Stimulated activated CD4-positive, alpha-beta T cell treated with anti-CD3 and anti-CD28 coated beads, TNF-alpha, amount 100 ng/mL, for 1 hour (primary cell): ENCODE results near the gene CGNL1.

Source experiments
- DNase-seq, 3 donors: peaks; one replicate each; pipeline ENCODE4 v3.0.0-alpha.2; 2020; ENCODE audit warnings: low read depth in 3 of 3, low spot score in 1 of 3

The CGNL1 gene, protein sequence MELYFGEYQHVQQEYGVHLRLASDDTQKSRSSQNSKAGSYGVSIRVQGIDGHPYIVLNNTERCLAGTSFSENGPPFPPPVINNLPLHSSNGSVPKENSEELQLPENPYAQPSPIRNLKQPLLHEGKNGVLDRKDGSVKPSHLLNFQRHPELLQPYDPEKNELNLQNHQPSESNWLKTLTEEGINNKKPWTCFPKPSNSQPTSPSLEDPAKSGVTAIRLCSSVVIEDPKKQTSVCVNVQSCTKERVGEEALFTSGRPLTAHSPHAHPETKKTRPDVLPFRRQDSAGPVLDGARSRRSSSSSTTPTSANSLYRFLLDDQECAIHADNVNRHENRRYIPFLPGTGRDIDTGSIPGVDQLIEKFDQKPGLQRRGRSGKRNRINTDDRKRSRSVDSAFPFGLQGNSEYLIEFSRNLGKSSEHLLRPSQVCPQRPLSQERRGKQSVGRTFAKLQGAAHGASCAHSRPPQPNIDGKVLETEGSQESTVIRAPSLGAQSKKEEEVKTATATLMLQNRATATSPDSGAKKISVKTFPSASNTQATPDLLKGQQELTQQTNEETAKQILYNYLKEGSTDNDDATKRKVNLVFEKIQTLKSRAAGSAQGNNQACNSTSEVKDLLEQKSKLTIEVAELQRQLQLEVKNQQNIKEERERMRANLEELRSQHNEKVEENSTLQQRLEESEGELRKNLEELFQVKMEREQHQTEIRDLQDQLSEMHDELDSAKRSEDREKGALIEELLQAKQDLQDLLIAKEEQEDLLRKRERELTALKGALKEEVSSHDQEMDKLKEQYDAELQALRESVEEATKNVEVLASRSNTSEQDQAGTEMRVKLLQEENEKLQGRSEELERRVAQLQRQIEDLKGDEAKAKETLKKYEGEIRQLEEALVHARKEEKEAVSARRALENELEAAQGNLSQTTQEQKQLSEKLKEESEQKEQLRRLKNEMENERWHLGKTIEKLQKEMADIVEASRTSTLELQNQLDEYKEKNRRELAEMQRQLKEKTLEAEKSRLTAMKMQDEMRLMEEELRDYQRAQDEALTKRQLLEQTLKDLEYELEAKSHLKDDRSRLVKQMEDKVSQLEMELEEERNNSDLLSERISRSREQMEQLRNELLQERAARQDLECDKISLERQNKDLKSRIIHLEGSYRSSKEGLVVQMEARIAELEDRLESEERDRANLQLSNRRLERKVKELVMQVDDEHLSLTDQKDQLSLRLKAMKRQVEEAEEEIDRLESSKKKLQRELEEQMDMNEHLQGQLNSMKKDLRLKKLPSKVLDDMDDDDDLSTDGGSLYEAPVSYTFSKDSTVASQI

DNA sequence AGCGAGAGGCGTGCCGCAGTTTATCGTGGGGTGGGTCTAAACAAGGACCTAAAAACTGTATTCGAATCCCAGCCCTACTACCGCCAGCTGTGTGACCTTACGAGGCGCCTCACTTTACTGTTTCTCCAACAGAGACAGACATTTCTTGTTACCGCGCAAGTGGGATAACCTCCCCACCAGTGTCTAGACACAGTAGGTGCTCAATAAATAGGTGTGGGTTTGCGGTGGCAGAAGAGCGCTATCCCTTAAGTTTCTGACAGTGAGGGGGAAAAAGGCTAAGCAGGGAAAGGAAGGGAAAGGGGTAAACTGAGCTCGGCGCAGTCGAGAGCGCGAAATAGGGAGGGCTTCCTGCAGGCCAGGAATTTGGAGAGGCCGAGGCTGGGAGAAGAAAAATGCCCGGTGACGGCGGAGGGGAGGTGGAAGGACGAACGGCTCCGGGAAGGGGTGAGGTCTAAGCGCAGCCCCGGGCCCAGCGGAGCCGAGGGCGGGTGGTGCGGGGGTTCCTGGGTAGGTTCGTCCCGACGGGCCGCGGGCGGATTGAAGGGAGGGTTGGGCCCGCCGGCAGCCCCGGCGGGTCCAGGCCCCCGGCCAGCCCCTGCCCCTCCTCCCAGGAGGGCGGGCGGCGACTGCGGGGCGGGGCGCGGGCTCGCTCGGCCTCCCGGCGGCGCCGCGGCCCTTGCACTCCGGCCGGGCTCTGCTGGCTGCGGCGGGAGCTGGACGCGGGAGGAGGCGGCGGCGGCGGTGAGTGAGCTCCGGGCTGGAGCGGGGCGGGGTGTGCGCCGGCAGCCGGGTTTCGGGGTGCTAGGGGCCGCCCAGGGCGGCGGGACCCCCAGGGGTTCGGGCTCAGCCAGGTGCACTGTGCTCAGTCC, at the start of gene CGNL1:
Gene CGNL1, plus strand, starts transcription at position 679 of the 869 bp plus-strand sequence. CDS start 61,495 bp downstream, outside the sequence.
- DNase-seq = no peak

DNA sequence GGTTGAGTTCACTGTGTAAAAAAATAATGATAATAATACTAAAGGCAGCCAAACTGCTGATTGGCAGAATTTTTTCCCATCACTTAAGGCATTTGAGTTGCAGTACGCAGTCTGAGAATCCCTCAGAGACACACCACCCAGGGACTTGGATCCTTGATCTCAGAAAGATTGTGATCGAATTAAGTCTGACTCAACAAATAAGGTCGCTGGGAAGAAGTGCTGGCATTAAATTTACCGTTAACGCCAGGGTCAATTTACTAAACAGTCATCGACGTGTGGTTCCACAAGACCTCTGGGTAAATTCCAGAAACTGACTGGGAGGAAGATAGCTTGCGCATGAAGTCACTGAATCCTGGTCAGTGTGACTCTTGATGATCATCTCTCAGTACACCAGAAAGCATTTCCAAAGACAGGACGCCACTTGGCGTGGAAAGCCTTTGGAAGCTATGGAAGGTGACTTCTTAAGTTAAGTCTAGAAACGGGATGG, 48.3 kb upstream of the CGNL1 start:
- DNase-seq = no peak

DNA sequence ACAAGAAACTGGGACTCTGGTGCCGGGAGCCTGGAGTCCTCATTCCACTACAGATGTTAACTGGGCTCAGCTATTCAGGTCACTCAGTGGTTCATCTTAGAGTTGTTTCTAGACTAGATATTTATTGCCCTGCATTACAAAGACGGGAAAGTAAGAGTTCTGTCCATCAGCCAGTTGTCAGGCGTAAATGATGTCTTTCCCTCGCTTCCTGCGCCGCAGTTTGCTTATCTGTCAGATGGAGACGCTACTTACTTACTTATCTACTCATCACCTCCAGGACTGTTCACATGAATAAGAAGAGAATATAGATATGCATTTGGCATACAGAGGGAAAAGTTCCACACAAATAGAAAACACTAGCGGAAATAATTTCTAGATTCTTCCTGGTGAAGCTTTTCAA, 47.8 kb upstream of the CGNL1 start:
- DNase-seq = no peak

DNA sequence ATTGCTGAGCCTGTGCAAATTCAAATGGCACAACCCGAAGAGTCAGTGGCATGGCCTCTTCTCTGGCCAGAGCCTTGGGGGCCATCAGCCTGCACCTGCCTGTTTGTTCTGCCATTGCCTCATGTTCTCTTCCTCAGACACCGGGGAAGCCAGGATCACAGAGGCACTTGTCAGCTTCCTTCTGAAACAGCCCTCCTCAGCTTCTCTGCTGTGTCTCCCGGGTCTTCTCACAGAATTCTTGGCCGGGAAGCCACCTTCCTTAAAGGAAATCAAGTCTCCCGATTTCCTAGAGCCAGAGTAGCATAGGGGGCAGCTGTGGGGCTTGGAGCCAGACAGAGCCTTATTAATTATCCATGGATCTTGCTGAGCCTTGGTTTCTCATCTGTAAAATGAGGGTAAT, 47.4 kb upstream of the CGNL1 start:
- no peak for DNase-seq

DNA sequence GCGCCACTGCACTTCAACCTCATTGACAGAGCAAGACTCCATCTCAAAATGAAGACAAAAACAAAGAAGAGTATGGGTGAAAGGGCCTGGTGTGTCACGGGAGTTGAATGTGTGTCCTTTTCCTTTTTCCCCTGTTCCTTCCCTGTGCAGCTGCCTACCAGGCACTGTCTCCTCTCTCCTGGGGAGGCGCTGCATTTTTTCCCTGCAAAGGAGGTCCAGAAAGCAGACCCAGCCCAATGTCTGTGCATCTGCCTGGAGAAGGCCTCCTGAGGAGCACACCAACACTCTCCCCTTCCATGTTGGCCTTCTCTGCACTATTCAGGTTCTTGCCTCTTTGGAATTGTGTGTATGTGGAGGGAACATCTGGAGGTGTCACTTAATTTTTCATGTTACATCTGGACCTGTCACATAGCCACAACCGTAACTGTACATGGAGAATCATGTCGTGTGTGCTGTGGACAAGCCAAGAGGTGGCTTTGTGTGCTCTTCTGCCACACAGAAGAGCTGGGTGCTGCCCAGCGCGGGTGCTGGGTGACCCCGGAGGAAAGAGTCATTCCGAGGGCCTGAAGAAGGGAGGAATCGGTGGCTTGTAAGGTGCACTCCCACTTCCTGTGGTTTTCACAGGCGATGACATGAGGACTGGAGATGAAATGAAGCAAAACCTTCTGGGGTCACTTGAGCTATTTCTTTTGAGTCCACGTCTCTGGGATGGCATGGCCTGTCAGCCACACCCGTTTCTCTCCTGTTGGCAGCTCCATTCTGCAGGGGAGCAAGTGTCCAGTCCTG, 46.5 kb upstream of the CGNL1 start:
- DNase-seq = no peak

DNA sequence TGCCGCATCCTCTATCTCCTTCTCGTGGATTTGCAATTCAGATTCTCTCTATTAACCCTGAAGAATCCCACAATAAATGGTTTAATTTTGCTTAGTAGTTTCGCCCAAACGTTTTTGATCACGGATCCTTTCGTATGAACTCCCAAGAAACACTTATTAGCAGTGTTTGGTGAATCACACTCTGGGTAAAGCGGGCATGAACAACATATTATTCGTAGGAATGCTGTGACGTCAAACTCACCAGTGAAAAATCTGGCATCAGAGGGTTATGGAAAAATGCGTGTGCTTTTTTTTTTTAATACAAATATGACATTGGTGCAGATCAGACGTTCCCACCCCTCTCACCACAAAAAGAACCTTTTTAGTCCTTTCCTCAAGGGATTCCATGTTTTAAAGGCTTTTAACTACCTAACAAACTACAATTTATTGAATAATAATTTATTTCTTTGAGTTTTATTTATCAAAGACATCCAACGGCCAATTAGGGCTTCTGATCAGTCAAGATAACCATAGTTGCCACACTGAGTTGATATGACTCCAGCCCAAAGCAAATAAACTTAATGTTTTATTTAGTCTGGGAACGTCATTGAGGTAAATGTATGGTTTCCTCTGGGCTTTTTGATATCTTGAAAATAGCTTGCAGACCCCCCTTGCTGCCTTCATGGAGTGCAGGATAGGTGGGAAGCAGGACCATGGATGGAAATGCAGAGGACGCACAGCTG, 45.5 kb upstream of the CGNL1 start:
- DNase-seq = no peak

DNA sequence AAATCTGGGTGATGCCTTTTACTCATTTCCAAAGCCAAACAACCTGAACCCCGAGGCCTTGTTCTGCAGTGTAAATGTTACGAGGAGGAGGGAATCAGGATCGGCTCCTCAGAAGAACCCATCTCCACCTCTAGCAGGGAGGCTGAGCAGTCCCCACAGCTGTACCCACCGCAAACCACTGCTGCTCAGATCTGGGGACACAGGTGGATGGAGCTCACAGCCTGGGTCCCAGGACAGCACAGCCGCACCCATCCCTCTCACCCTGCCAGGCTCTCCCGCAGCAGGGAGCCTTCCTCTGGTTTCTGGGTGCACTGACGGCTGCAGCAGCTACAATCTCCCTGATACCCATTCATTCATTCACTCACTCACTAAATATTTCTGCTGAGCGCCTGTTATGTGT, 44.0 kb upstream of the CGNL1 start:
- no peak for DNase-seq

DNA sequence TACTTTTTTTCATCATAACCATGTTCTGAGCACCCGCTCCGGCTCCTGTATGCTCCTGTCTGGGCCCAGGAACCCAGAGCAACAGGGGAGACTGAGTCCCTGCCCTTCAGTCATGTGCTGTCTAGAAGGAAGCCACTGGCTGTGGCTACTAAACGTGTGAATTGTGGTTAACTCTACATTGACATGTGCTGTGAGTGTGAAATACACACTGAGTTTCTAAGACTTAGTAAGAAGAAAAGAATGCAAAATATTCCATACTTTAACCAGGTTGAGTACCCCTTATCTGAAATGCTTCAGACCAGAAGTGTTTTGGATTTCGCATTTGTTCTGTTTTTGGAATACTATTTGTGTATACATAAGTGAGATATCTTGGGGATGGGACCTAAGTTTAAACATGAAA, 42.8 kb upstream of the CGNL1 start:
- DNase-seq = no peak

DNA sequence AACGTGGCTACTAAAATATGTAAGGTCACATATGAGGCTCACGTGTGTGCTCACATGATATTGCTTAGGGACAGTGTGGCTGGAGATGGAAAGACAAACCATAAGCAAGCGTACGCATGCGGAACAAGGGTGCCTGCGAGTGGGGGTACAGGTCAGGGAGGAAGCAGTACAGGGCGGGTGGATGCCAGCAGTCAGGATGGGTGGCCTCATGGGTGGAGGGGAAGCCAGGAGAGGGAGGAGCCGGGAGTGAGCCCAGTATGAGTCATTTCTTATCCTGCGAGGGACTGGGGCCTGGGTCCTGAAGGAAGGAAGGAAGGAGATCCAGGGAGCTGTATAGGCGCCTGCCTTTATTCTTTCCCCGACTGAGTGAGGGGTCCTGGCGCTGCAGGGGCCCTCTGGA, 42.0 kb upstream of the CGNL1 start:
- DNase-seq = no peak

DNA sequence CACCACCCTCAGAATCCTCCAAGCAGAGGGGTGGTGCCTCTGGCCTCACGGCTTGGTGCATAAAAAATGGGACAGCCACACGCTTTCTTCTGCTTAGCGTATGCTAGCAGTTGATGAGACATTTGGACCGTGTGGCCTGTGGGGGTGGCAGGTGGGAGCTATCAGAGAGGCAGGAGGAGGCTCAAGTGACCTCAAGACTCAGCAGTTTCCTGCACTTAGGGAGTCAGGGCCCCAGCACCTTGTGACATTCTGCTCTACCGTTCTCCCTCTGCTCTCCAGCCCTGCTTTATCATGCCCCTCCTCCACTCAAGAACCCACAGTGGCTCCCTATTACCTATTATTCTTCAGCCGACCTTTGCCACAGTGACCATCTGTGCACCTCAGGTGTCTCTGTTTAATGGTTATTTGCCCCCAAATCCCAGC, 41.0 kb upstream of the CGNL1 start:
- DNase-seq = no peak

DNA sequence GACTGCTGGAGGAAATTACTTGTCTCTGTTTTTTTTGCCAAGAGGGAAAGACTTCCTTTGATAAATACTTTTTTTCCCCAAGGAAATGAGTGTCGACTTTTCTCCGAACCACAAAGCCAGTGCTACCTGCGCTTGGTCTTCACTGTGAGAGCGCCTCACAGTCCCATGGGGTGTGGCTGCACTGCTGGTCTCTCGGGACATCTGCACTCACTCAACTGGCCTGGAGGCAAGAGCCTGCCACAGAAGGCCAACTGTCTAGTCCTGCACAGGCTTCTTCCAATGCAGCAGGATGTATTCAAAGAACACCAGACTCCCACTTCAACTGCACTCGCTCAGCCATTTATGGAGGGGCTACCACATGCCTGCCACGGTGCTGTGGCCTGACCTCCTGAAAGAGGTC, 40.6 kb upstream of the CGNL1 start:
- DNase-seq = no peak

DNA sequence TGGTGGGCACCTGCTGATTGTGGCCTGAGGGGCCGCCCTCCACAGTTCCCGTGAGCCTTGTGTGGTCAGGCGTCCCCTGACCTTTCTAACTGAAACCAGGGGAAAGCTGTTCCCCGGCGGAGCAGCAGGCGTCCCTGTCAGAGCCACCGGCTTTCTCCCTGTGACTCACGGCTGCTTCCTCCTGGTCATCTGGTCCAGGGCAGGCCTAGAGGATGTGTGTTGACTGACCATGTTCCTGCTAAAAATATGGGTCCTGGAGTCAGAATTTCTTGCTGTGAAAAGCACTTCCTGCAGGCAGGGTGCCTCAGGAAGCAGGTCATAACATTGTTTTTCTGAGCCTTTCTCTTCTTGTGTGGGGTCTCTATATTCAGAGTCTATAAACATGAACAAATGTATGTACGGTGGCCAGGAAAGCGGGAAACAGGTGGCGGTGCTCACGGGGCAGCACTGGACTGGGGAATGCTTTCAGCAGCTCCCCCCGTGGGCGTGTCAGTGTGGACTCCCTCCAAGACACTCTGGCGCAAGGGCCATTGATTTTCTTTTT, 38.4 kb upstream of the CGNL1 start:
- DNase-seq = no peak

DNA sequence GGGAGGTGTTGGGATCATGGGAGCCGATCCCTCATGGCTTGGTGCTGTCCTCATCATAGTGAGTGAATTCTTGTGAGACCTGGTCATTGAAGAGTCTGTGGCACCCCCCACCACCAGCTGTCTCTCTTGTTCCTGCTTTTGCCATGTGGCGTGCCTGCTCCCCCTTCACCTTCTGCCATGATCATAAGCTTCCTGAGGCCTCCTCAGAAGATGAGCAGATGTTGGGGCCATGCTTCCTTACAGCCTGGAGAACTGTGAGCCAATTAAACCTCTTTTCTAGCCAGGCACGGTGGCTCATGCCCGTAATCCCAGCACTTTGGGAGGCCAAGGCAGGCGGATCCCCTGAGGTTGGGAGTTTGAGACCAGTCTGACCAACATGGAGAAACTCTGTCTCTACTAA, 37.0 kb upstream of the CGNL1 start:
- DNase-seq = no peak

DNA sequence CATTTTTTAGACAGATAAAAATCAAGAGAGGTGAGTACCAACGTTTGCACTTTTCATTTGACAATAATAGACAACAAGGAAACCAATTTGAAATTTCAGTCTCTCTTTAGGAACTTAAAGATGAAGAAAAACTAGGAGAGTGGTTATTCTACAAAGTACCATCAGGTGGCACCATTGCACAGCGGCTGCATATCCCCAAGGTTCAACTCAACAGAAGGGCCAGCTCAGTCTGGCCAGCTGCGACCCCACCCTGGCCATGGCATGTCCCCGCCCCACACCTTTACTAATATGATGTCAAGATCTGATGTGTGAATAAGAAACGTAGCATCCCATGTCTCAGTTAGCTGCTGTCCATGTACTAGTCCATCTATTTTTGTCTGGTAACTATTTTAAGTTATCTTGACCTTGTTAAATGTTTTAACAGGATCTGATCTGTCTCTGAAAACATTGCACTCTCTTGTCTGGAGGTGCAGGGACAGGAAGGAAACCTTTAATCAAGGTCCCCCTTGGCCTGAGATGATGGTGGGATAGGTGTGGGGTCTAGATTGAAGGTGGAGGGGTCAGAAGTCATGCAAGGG, 35.5 kb upstream of the CGNL1 start:
- no peak for DNase-seq

DNA sequence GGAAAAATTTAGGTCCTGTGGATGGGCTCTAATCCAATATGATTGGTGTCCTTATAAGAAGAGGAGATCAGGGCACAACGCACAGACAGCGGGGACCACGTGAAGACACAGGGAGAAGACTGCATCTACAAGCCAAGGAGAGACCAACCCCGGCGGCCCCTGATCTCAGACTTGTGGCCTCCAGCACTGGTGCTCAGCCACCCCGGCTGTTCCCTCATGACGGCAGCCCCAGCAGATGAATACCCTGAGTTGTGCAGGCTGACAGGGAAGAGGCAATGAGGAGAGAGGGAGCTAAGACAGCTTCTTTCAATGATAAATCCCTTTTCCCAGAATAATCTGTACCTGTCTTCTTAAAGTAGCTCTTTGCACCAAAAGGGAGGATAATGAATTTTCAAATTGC, 33.3 kb upstream of the CGNL1 start:
- no peak for DNase-seq

DNA sequence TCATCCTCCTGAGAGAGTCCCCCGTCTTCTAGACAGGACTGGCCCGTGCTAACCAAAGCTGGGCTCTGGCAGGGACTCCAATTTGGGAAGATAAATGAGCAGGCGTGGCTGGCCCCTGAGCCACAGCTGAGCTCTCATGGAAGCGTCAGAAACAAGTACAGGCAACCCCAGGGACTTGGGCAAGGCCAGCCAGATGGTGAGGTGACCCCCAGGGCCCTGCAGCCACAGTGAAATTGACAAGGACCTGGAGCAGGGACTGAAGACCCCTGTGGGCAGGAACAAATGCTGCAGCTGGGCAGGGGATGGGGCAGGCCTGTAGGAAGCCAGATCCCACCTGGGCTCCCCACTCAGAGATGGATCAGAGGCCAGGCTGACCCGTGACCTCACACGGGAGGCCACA, 32.8 kb upstream of the CGNL1 start:
- DNase-seq = no peak

DNA sequence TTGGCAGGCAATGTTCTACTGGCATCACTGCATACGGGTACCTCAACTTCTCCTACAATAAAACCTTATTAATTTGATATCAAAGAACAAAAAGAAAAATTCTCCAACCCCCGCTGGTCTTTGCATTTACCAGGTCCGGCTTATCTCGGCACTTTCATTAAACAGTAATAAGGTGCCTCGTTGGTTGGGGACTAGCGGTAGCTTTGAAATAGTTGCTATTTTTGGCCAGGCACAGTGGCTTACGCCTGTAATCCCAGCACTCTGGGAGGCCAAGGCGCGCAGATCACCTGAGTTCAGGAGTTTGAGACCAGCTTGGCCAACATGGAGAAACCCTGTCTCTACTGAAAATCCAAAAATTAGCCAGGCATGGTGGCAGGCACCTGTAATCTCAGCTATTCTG, 32.0 kb upstream of the CGNL1 start:
- no peak for DNase-seq

DNA sequence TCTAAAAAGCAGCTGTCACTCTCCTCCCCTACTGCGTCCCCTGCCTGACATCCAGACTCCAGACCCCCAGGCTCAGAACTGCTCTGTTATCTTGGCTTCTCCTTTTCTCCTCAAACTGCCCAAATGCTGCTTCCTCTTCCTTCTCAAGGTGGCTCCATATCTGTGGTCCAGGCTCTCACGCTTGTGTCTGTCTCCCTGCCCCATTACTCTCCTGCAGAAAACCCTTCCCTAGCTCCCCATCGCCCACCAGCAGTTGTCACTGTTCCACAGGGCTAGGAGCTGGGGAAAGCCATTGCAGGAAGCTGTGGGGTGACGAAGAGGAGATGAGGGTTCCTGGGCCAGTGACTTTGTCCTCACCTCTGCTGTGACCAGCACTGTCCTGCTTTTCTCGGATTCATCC, 30.7 kb upstream of the CGNL1 start:
- no peak for DNase-seq
